A549 treated with AZD9567 at 1 μM for 4 hours (cell line): ENCODE results near the gene C5orf52. TPM values are rescaled to one million over a fixed set of nuclear protein-coding genes. Genes with fewer than 3 reads are reported as not detected.

Experiments
- total RNA-seq: library from RNA; stranded (reverse); fragments of 200-300 nt; extraction: Qiagen RNA extraction; gene quantifications from 5 replicates; pipeline ENCODE4 v1.2.3, GENCODE V29; 2022; ENCODE audit not compliant: insufficient read depth

Gene C5orf52
- total RNA-seq = not detected in 5 replicates

GRCh38 chr5:157670662-157671591 is at the start of gene C5orf52:
Gene C5orf52 (plus strand): TSS chr5:157671533. CDS start chr5:157671615, 82 bp downstream.

GRCh38 chr5:157652377-157652692 is 19.0 kb upstream of the C5orf52 start, which contains the start of gene SOX30:
Gene SOX30 (minus strand): TSS chr5:157652438. CDS start chr5:157652078, 360 bp downstream.

Other genes with a start within 250 kb of the C5orf52 start
- gene NIPAL4, start 211.3 kb upstream of the C5orf52 start, total RNA-seq = 7.4 to 12.0 TPM (median 8.6 TPM) in 5 replicates
- 9.2 to 14.5 TPM (median 10.3 TPM) in 5 replicates for gene ADAM19, start 95.8 kb upstream of the C5orf52 start, total RNA-seq
- 0.05 to 0.08 TPM (median 0.07 TPM) in 3 of 5 replicates, not detected in the others for gene SOX30, start 19.1 kb upstream of the C5orf52 start, total RNA-seq
- gene THG1L, start 59.9 kb downstream of the C5orf52 start, total RNA-seq = 25.4 to 41.7 TPM (median 28.0 TPM) in 5 replicates
- gene LSM11, start 72.2 kb downstream of the C5orf52 start, total RNA-seq = 2.4 to 3.2 TPM (median 3.0 TPM) in 5 replicates
- gene CLINT1, start 187.6 kb downstream of the C5orf52 start, total RNA-seq = 66.8 to 78.4 TPM (median 72.0 TPM) in 5 replicates